Colonic mucosa (tissue), 4 donors: ENCODE data around the gene ACOXL. TPM values are rescaled to one million over a fixed set of nuclear protein-coding genes. Genes with fewer than 3 reads are reported as not detected.

ENCODE experiments used
- DNase-seq: peaks from one replicate; pipeline ENCODE4 v3.0.0-alpha.2; 2020
- H3K27ac ChIP-seq: fragments of 200-600 bp; one replicate; pipeline ENCODE4 v1.8.0; 2021
- H3K27me3 ChIP-seq: fragments of 200-600 bp; one replicate; pipeline ENCODE4 v1.8.0; 2021
- H3K36me3 ChIP-seq: fragments of 200-600 bp; one replicate; pipeline ENCODE4 v1.8.0; 2021
- H3K4me1 ChIP-seq: fragments of 200-600 bp; one replicate; pipeline ENCODE4 v1.8.0; 2021; ENCODE audit warnings: mild to moderate bottlenecking
- H3K4me3 ChIP-seq: fragments of 200-600 bp; one replicate; pipeline ENCODE4 v1.8.0; 2021
- H3K9ac ChIP-seq, 2 donors: one replicate each; pipeline ENCODE4 v1.7.0; 2013; ENCODE audit warnings: control low read depth in 2 of 2, low read depth in 2 of 2, low read length in 2 of 2
- H3K9me3 ChIP-seq: fragments of 200-600 bp; one replicate; pipeline ENCODE4 v1.8.0; 2021
- CTCF ChIP-seq: fragments of 200-600 bp; IDR thresholded peaks from one replicate; pipeline ENCODE4 v1.8.0; 2022; ENCODE audit warnings: antibody characterized with exemption, mild to moderate bottlenecking
- intact Hi-C: fragments of 100-400 bp; cut with DNase I; formaldehyde crosslinking; loops from one replicate; pipeline ENCODE4 v1.14.1; 2022
- total RNA-seq, 2 donors: library from RNA; stranded (reverse); fragmentation: NEBNext Ultra II Directional in 1 of 2; extraction: Animal tissue kit (Norgen Biotek cat#: 25700) in 1 of 2; gene quantifications; one replicate each; pipeline ENCODE4 v1.2.1, GENCODE V29; 2021
- donor health status: healthy.
- donor health status: DM: no; HTN: no; CAD: no.
- donor health status: DM: no; HTN: no; CAD: no.

ACOXL gene
- total RNA-seq, 2 donors from 2014 or later: 0.32 to 0.82 TPM

- TF ChIP-seq CTCF: no peak
- intact Hi-C loops: no loop called here
- H3K4me3 ChIP-seq: no peak overlapping the region
- H3K27me3 ChIP-seq: no peaks in the 10 kb centered on the region
- no peak for DNase-seq
- no peak overlapping the region for H3K27ac ChIP-seq
- H3K9me3 ChIP-seq: no peaks in the 10 kb centered on the region
- H3K9ac ChIP-seq: no peak overlapping the region
- H3K4me1 ChIP-seq: no peaks in the 10 kb centered on the region
- H3K36me3 ChIP-seq: no peaks in the 10 kb centered on the region
Measured at GRCh38 chr2:110726285-110726684, 6.1 kb upstream of the ACOXL start.

GRCh38 chr2:110727923-110728322 is 4.5 kb upstream of the ACOXL start:
- Histone ChIP-seq H3K4me3 (no peak overlapping the region), H3K9ac (no peak overlapping the region), H3K4me1 (peaks cover 7% of the 10 kb centered on the region), H3K27ac (no peak overlapping the region), H3K27me3 (peaks cover 11% of the 10 kb centered on the region), H3K36me3 (no peaks in the 10 kb centered on the region), H3K9me3 (no peaks in the 10 kb centered on the region)
- intact Hi-C loops: no loop called here
- DNase-seq: no peak
- TF ChIP-seq CTCF: no peak

- Histone ChIP-seq H3K4me1 (peaks cover 9% of the 10 kb centered on the region), H3K9me3 (no peaks in the 10 kb centered on the region), H3K4me3 (no peak overlapping the region), H3K9ac (no peak overlapping the region), H3K27ac (no peak overlapping the region), H3K27me3 (peaks cover 22% of the 10 kb centered on the region), H3K36me3 (no peaks in the 10 kb centered on the region)
- no peak for TF ChIP-seq CTCF
- DNase-seq: no peak
- intact Hi-C loops: no loop called here
Measured at GRCh38 chr2:110729106-110729505, 3.3 kb upstream of the ACOXL start.

GRCh38 chr2:110731064-110731463 is 1.3 kb upstream of the ACOXL start:
- H3K4me3 ChIP-seq: no peak overlapping the region
- H3K9me3 ChIP-seq: no peaks in the 10 kb centered on the region
- peaks cover 29% of the 10 kb centered on the region for H3K27me3 ChIP-seq
- H3K4me1 ChIP-seq: peaks cover 9% of the 10 kb centered on the region
- no peak overlapping the region for H3K9ac ChIP-seq
- intact Hi-C loops: no loop called here
- TF ChIP-seq CTCF: no peak
- no peak overlapping the region for H3K27ac ChIP-seq
- DNase-seq: no peak
- H3K36me3 ChIP-seq: no peaks in the 10 kb centered on the region

GRCh38 chr2:110735366-110735765 is 3.0 kb downstream of the ACOXL start:
- DNase-seq: no peak
- H3K9me3 ChIP-seq: no peaks in the 10 kb centered on the region
- no peak for TF ChIP-seq CTCF
- no peak overlapping the region for H3K27ac ChIP-seq
- H3K4me3 ChIP-seq: no peak overlapping the region
- H3K4me1 ChIP-seq: peaks cover 9% of the 10 kb centered on the region
- H3K9ac ChIP-seq: no peak overlapping the region
- intact Hi-C loops: no loop called here
- no peaks in the 10 kb centered on the region for H3K36me3 ChIP-seq
- H3K27me3 ChIP-seq: peaks cover 32% of the 10 kb centered on the region

- no peaks in the 10 kb centered on the region for H3K36me3 ChIP-seq
- intact Hi-C loops: no loop called here
- H3K9ac ChIP-seq: no peak overlapping the region
- H3K27ac ChIP-seq: no peak overlapping the region
- no peak for DNase-seq
- TF ChIP-seq CTCF: no peak
- peaks cover 22% of the 10 kb centered on the region for H3K27me3 ChIP-seq
- H3K4me3 ChIP-seq: no peak overlapping the region
- peaks cover 4% of the 10 kb centered on the region for H3K4me1 ChIP-seq
- H3K9me3 ChIP-seq: no peaks in the 10 kb centered on the region
Measured at GRCh38 chr2:110737783-110738182, 5.4 kb downstream of the ACOXL start.
